Astrocyte of the spinal cord (primary cell): Measurements from ENCODE around the gene DPP9.
A peak's percentile ranks its signal among the peaks of the same experiment; 100 is the strongest.

ENCODE experiments used
- DNase-seq: peaks from one replicate; pipeline ENCODE4 v3.0.0; 2011; ENCODE audit warnings: low read depth, low spot score
- H3K4me3 ChIP-seq: 2 replicates; pipeline ENCODE4 v1.5.1; 2011; ENCODE audit warnings: low read depth, mild to moderate bottlenecking, low read length, moderate library complexity
- CTCF ChIP-seq: IDR thresholded peaks from 2 replicates; pipeline ENCODE4 v1.5.1; 2012; ENCODE audit warnings: low read depth, mild to moderate bottlenecking, low read length, inconsistent platforms
- in situ Hi-C: cut with HindIII; loops from 2 replicates; pipeline ENCODE4 v1.10.0; 2017; ENCODE audit warnings: low sequenced_read_pairs

The DPP9 gene

GRCh38 chr19:4638828-4639530 is 84.7 kb downstream of the DPP9 start, which contains the start of gene TNFAIP8L1:
TNFAIP8L1 (plus strand) TSS chr19:4639516; CDS start chr19:4651870, 12,354 bp downstream.
- peak within 1 kb of the TSS; percentile 81 for H3K4me3 ChIP-seq
- in situ Hi-C loops = no loop called here

GRCh38 chr19:4638317-4638716 is 85.3 kb downstream of the DPP9 start:
- no peak overlapping the region for H3K4me3 ChIP-seq
- no peak for TF ChIP-seq CTCF
- no peak for DNase-seq
- in situ Hi-C loops = no loop called here

More at GRCh38 chr19:4638828-4639530, 84.7 kb downstream of the DPP9 start, which contains the start of gene TNFAIP8L1:
- TF ChIP-seq CTCF = no peak
- peak; percentile 95 for DNase-seq

- in situ Hi-C loops = no loop called here
- TF ChIP-seq CTCF = no peak
- no peak for DNase-seq
- peak overlapping the region; percentile 34 for H3K4me3 ChIP-seq
These were observed 86.9 kb downstream of the DPP9 start for GRCh38 chr19:4636761-4637160.

GRCh38 chr19:4636151-4636717 is 87.4 kb downstream of the DPP9 start:
- DNase-seq = peak; percentile 42
- in situ Hi-C loops = no loop called here
- peak; percentile 87 for TF ChIP-seq CTCF
- H3K4me3 ChIP-seq = peak overlapping the region; percentile 39

- no peak for DNase-seq
- no peak for TF ChIP-seq CTCF
- H3K4me3 ChIP-seq = peak overlapping the region; percentile 39
- in situ Hi-C loops = no loop called here
These were observed 87.9 kb downstream of the DPP9 start for GRCh38 chr19:4635754-4636116.

GRCh38 chr19:4633140-4633967 is 90.3 kb downstream of the DPP9 start:
- peak; percentile 78 for DNase-seq
- in situ Hi-C loops = no loop called here
- TF ChIP-seq CTCF = peak; percentile 94
- H3K4me3 ChIP-seq = no peak overlapping the region
